Body of pancreas (tissue), 4 donors: ENCODE data around the gene ARHGAP15.

Experiments
- CTCF ChIP-seq, 7 experiments: fragments of 450-650 bp in 4 of 7; fragments of 200-600 bp in 3 of 7; sonication (generic) in 3 of 7; IDR thresholded peaks; one replicate each; pipeline ENCODE4 v1.5.1; 2016 to 2019; ENCODE audit warnings: antibody characterized with exemption in 7 of 7
- POLR2A ChIP-seq, 3 donors: fragments of 450-650 bp; IDR thresholded peaks; one replicate each; pipeline ENCODE4 v1.6.1; 2016; ENCODE audit warnings: antibody characterized with exemption in 3 of 3, mild to moderate bottlenecking in 2 of 3

- no peak for TF ChIP-seq POLR2A (IDR thresholded peaks at IDR 0.05)
- no peak for TF ChIP-seq CTCF (IDR thresholded peaks at IDR 0.05)
Observed at GRCh38 chr2:143123911-143124310, 5.3 kb upstream of the ARHGAP15 start.
